DND-41 (cell line): ENCODE data around the gene NECTIN1.

Source experiments
- ATAC-seq: fragments of 200-7000 bp; cut with Tn5 transposase; 3 replicates; pipeline ENCODE4 v1.9.1; 2021; ENCODE audit warnings: low read depth; ENCODE audit not compliant: insufficient read depth
- DNase-seq: peaks from one replicate; pipeline ENCODE4 v3.0.0-alpha.2; 2020
- H2AFZ ChIP-seq: 2 replicates; pipeline ENCODE4 v1.6.0; 2012; ENCODE audit warnings: low read depth, low read length
- H3K27ac ChIP-seq: 2 replicates; pipeline ENCODE4 v1.5.1; 2012; ENCODE audit warnings: low read length, inconsistent platforms
- H3K27me3 ChIP-seq: fragments of 200-600 bp; sonication (generic); 2 replicates; pipeline ENCODE4 v1.6.0; 2012; ENCODE audit warnings: low read length, mild to moderate bottlenecking, inconsistent platforms; ENCODE audit not compliant: insufficient read depth, poor library complexity
- H3K36me3 ChIP-seq: 2 replicates; pipeline ENCODE4 v1.5.1; 2012; ENCODE audit warnings: low read length, inconsistent platforms; ENCODE audit not compliant: insufficient read depth
- H3K4me1 ChIP-seq: 2 replicates; pipeline ENCODE4 v1.5.1; 2012; ENCODE audit warnings: mild to moderate bottlenecking, low read length; ENCODE audit not compliant: insufficient read depth
- H3K4me2 ChIP-seq: 2 replicates; pipeline ENCODE4 v1.6.0; 2012; ENCODE audit warnings: mild to moderate bottlenecking, moderate library complexity, low read length, inconsistent platforms; ENCODE audit not compliant: insufficient read depth
- H3K4me3 ChIP-seq, 2 experiments: fragments of 200-600 bp in 1 of 2; shearing (Covaris generic) in 1 of 2; 2 replicates each; pipeline ENCODE4 v1.5.1; 2012 to 2016; ENCODE audit warnings: inconsistent platforms in 2 of 2, low read length in 2 of 2, mild to moderate bottlenecking in 2 of 2, low read depth in 1 of 2, moderate library complexity in 1 of 2
- H3K79me2 ChIP-seq: 2 replicates; pipeline ENCODE4 v1.6.0; 2012; ENCODE audit warnings: low read length, inconsistent platforms; ENCODE audit not compliant: insufficient read depth
- H3K9ac ChIP-seq: 2 replicates; pipeline ENCODE4 v1.6.0; 2012; ENCODE audit warnings: low read depth, mild to moderate bottlenecking, inconsistent platforms, low read length, moderate library complexity
- H3K9me3 ChIP-seq: 2 replicates; pipeline ENCODE4 v1.5.1; 2012; ENCODE audit warnings: low read length, moderate library complexity, mild to moderate bottlenecking, inconsistent platforms; ENCODE audit not compliant: insufficient read depth, severe bottlenecking
- H4K20me1 ChIP-seq: 2 replicates; pipeline ENCODE4 v1.6.0; 2012; ENCODE audit warnings: low read length; ENCODE audit not compliant: insufficient read depth
- CTCF ChIP-seq: IDR thresholded peaks from 2 replicates; pipeline ENCODE4 v1.5.1; 2012; ENCODE audit warnings: borderline replicate concordance, low read length, moderate library complexity, mild to moderate bottlenecking; ENCODE audit not compliant: poor library complexity, severe bottlenecking; ENCODE audit errors: extremely low read depth
- EZH2 ChIP-seq: IDR thresholded peaks from 3 replicates; pipeline ENCODE4 v1.6.1; 2012; ENCODE audit warnings: borderline replicate concordance, low read depth, mild to moderate bottlenecking, moderate library complexity, low read length, inconsistent platforms; ENCODE audit not compliant: severe bottlenecking

The NECTIN1 gene

GRCh38 chr11:119696378-119697222 lies 32.4 kb downstream of the NECTIN1 start:
- ATAC-seq (no peak), DNase-seq (no peak)
- Histone ChIP-seq H3K4me3 (no peak overlapping the region), H3K27me3 (peaks cover 4% of the 10 kb centered on the region), H2AFZ (no peak overlapping the region), H3K79me2 (no peaks in the 10 kb centered on the region), H3K4me2 (no peak overlapping the region), H3K9ac (no peak overlapping the region), H4K20me1 (0 out of 2 replicates have a peak, but pooled peaks cover 2% of the 10 kb centered on the region), H3K4me1 (peaks cover 17% of the 10 kb centered on the region), H3K9me3 (no peaks in the 10 kb centered on the region), H3K27ac (no peak overlapping the region), H3K36me3 (no peaks in the 10 kb centered on the region)
- TF ChIP-seq EZH2 (no peak), CTCF (no peak)

GRCh38 chr11:119694334-119694733 lies 34.7 kb downstream of the NECTIN1 start:
- Histone ChIP-seq H2AFZ (no peak overlapping the region), H3K4me1 (peaks cover 30% of the 10 kb centered on the region), H3K27me3 (peaks cover 4% of the 10 kb centered on the region), H3K9ac (no peak overlapping the region), H3K4me2 (no peak overlapping the region), H3K27ac (peak overlapping the region; percentile 20; the same call in 1 of the 2 replicates), H3K36me3 (no peaks in the 10 kb centered on the region), H4K20me1 (0 out of 2 replicates have a peak, but pooled peaks cover 2% of the 10 kb centered on the region), H3K79me2 (no peaks in the 10 kb centered on the region), H3K4me3 (no peak overlapping the region), H3K9me3 (no peaks in the 10 kb centered on the region)
- DNase-seq (peak; percentile 26), ATAC-seq (no peak)
- TF ChIP-seq EZH2: no peak
- TF ChIP-seq CTCF: peak; percentile 24

- ATAC-seq: peak; percentile 51; the same call in 1 of the 3 replicates
- no peak overlapping the region for H2AFZ ChIP-seq
Measured at GRCh38 chr11:119693253-119693815, 35.7 kb downstream of the NECTIN1 start.

More at GRCh38 chr11:119693253-119693815, 35.7 kb downstream of the NECTIN1 start:
- Histone ChIP-seq H3K9me3 (no peaks in the 10 kb centered on the region), H3K4me2 (no peak overlapping the region), H4K20me1 (0 out of 2 replicates have a peak, but pooled peaks cover 2% of the 10 kb centered on the region), H3K36me3 (no peaks in the 10 kb centered on the region), H3K4me3 (no peak overlapping the region), H3K79me2 (no peaks in the 10 kb centered on the region), H3K27ac (no peak overlapping the region), H3K27me3 (peaks cover 6% of the 10 kb centered on the region), H3K4me1 (peaks cover 30% of the 10 kb centered on the region), H3K9ac (no peak overlapping the region)
- TF ChIP-seq CTCF: no peak
- DNase-seq: peak; percentile 23
